Measurements from ENCODE around the gene AHSG. TPM values are rescaled to one million over a fixed set of nuclear protein-coding genes. Genes with fewer than 3 reads are reported as not detected.
"Not testable (repeated sequence)": the region's sequence is repeated elsewhere in the genome, so short reads cannot be mapped to it uniquely, and the experiment has no call there.

The AHSG gene
- total and polyA plus RNA-seq, 12 donors, result 0.22 to 1.4 (median 0.77) TPM; not detected in 8

- Histone ChIP-seq H3K36me3 (replicated peaks in 1 of 2) (no peaks in the 10 kb centered on the region), H3K4me1 (replicated peaks in 1 of 2) (no peaks in the 10 kb centered on the region), H3K9me3 (replicated peaks in 1 of 3) (no peaks in the 10 kb centered on the region), H3K4me3 (no peak overlapping the region), H3K27ac (no peak overlapping the region), H3K27me3 (no peaks in the 10 kb centered on the region)
- TF ChIP-seq CTCF (IDR thresholded peaks at IDR 0.05) (no peak), POLR2A (IDR thresholded peaks at IDR 0.05) (no peak)
- intact Hi-C loops (cut with DNase I), result no loop called here
- no peak for DNase-seq
- 82 to 92% (median 87%) methylated on average over 7 of the region's 7 CpGs for WGBS, 4 donors
These were observed 15.1 kb downstream of the AHSG start for GRCh38 chr3:186627852-186628414.

DNA sequence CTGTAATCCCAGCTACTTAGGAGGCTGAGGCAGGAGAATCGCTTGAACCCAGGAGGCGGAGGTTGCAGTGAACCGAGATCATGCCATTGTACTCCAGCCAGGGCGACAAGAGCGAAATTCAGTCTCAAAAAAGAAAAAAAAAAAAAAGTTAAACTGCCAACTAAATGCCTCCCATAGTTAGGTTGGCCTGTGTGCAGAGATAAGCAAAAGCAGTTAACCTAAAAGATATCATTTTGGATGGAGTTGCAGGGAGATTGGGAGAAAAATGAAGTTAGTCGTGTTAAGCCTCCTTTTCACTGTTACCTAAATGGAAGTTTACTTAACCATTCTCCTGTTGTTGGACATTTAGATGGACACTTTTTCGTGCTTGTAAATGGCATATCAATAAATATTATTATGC, 15.9 kb downstream of the AHSG start:
- no peaks in the 10 kb centered on the region for H3K9me3 ChIP-seq (replicated peaks in 1 of 3)
- H3K4me3 ChIP-seq, result no peak overlapping the region
- no peaks in the 10 kb centered on the region for H3K27me3 ChIP-seq
- intact Hi-C loops (cut with DNase I), result no loop called here
- no peaks in the 10 kb centered on the region for H3K36me3 ChIP-seq (replicated peaks in 1 of 2)
- 83 to 86% (median 85%) methylated on average over 7 of the region's 7 CpGs for WGBS, 4 donors
- no peak for DNase-seq
- no peaks in the 10 kb centered on the region for H3K4me1 ChIP-seq (replicated peaks in 1 of 2)
- H3K27ac ChIP-seq, result no peak overlapping the region
- TF ChIP-seq POLR2A (IDR thresholded peaks at IDR 0.05) (no peak), CTCF (IDR thresholded peaks at IDR 0.05) (no peak)

- H3K4me3 ChIP-seq, result no peak overlapping the region
- H3K27ac ChIP-seq, result no peak overlapping the region
- no peaks in the 10 kb centered on the region for H3K9me3 ChIP-seq (replicated peaks in 1 of 3)
- H3K27me3 ChIP-seq, result peaks cover 4% of the 10 kb centered on the region
- TF ChIP-seq POLR2A (IDR thresholded peaks at IDR 0.05) (no peak), CTCF (IDR thresholded peaks at IDR 0.05) (no peak)
- H3K36me3 ChIP-seq (replicated peaks in 1 of 2), result no peaks in the 10 kb centered on the region
- no peaks in the 10 kb centered on the region for H3K4me1 ChIP-seq (replicated peaks in 1 of 2)
- DNase-seq, result no peak
- intact Hi-C loops (cut with DNase I), result no loop called here
- WGBS, 4 donors, result 60 to 81% (median 68%) methylated on average over 6 of the region's 6 CpGs
These were observed 18.2 kb downstream of the AHSG start for GRCh38 chr3:186630950-186631641.

GRCh38 chr3:186633481-186633880, 20.6 kb downstream of the AHSG start:
- Histone ChIP-seq H3K4me3 (no peak overlapping the region), H3K27me3 (peaks cover 4% of the 10 kb centered on the region), H3K36me3 (replicated peaks in 1 of 2) (no peaks in the 10 kb centered on the region), H3K9me3 (replicated peaks in 1 of 3) (no peaks in the 10 kb centered on the region), H3K4me1 (replicated peaks in 1 of 2) (no peaks in the 10 kb centered on the region), H3K27ac (no peak overlapping the region)
- intact Hi-C loops (cut with DNase I), result no loop called here
- no peak for TF ChIP-seq CTCF (IDR thresholded peaks at IDR 0.05)
- no peak for TF ChIP-seq POLR2A (IDR thresholded peaks at IDR 0.05)
- DNase-seq, result no peak

- intact Hi-C loops (cut with DNase I); H3K36me3 ChIP-seq (replicated peaks in 1 of 2); H3K27me3 ChIP-seq; DNase-seq; H3K9me3 ChIP-seq (replicated peaks in 1 of 3); H3K4me3 ChIP-seq; H3K27ac ChIP-seq; H3K4me1 ChIP-seq (replicated peaks in 1 of 2): not testable (repeated sequence)
- 72 to 90% (median 82%) methylated on average over 5 of the region's 5 CpGs for WGBS, 4 donors
These were observed 21.3 kb downstream of the AHSG start for GRCh38 chr3:186634207-186634606.

Data from adrenal gland (tissue), 12 donors.